GM18498 (cell line): ENCODE data around the gene LPAR2.

Experiments
- ATAC-seq: cut with Tn5 transposase; IDR thresholded peaks from one replicate; pipeline ENCODE4 v1.9.1; 2021; ENCODE audit warnings: mild to moderate bottlenecking, moderate library complexity; ENCODE audit not compliant: unreplicated experiment

LPAR2 gene

GRCh38 chr19:19602136-19602712, 25.8 kb downstream of the LPAR2 start:
- no peak for ATAC-seq

- ATAC-seq: no peak
Observed at GRCh38 chr19:19600793-19601330, 27.2 kb downstream of the LPAR2 start.

GRCh38 chr19:19598728-19599451, 29.1 kb downstream of the LPAR2 start:
- peak; percentile 24 for ATAC-seq

- ATAC-seq: peak; percentile 67
Observed at GRCh38 chr19:19597809-19598306, 30.2 kb downstream of the LPAR2 start.

GRCh38 chr19:19595171-19595701, 32.8 kb downstream of the LPAR2 start:
- ATAC-seq: no peak

GRCh38 chr19:19594381-19594780, 33.6 kb downstream of the LPAR2 start:
- ATAC-seq: no peak

GRCh38 chr19:19592690-19593089, 35.3 kb downstream of the LPAR2 start:
- ATAC-seq: no peak

- no peak for ATAC-seq
Observed at GRCh38 chr19:19591133-19591825, 36.7 kb downstream of the LPAR2 start.

- no peak for ATAC-seq
Observed at GRCh38 chr19:19588546-19588945, 39.5 kb downstream of the LPAR2 start.

- ATAC-seq: no peak
Observed at GRCh38 chr19:19587771-19588170, 40.2 kb downstream of the LPAR2 start.

- no peak for ATAC-seq
Observed at GRCh38 chr19:19584356-19584755, 43.7 kb downstream of the LPAR2 start.

- ATAC-seq: no peak
Observed at GRCh38 chr19:19582471-19582870, 45.5 kb downstream of the LPAR2 start.

GRCh38 chr19:19581391-19581790, 46.6 kb downstream of the LPAR2 start:
- ATAC-seq: no peak

- no peak for ATAC-seq
Observed at GRCh38 chr19:19580418-19580817, 47.6 kb downstream of the LPAR2 start.

GRCh38 chr19:19579533-19580361, 48.3 kb downstream of the LPAR2 start:
- no peak for ATAC-seq

GRCh38 chr19:19578252-19578651, 49.8 kb downstream of the LPAR2 start:
- no peak for ATAC-seq

- no peak for ATAC-seq
Observed at GRCh38 chr19:19575411-19575810, 52.6 kb downstream of the LPAR2 start.
